Astrocyte of the cerebellum (primary cell): ENCODE results near the gene KRTAP10-11.
"Not testable (repeated sequence)": the region's sequence is repeated elsewhere in the genome, so short reads cannot be mapped to it uniquely, and the experiment has no call there.

ENCODE experiments used
- DNase-seq: peaks from one replicate; pipeline ENCODE4 v3.0.0-alpha.2; 2011; ENCODE audit warnings: low read depth
- H3K4me3 ChIP-seq: 2 replicates; pipeline ENCODE4 v1.5.1; 2011; ENCODE audit warnings: mild to moderate bottlenecking, low read depth, low read length, moderate library complexity
- CTCF ChIP-seq: IDR thresholded peaks from 2 replicates; pipeline ENCODE4 v1.5.1; 2012; ENCODE audit warnings: low read length, low read depth, moderate library complexity, mild to moderate bottlenecking; ENCODE audit errors: missing control alignments
- in situ Hi-C: cut with HindIII; loops from 2 replicates; pipeline ENCODE4 v1.10.0; 2017; ENCODE audit warnings: low sequenced_read_pairs

The KRTAP10-11 gene

GRCh38 chr21:44646366-44647221, at the start of gene KRTAP10-11:
Gene KRTAP10-11 (plus strand): TSS chr21:44646414. CDS start chr21:44646459, 45 bp downstream.
- in situ Hi-C loops, result loop anchor here (5.0 kb wide), 1 partner anchor 46 kb away; no protein-coding TSS in a partner anchor
- DNase-seq, H3K4me3 ChIP-seq: not testable (repeated sequence)

DNA sequence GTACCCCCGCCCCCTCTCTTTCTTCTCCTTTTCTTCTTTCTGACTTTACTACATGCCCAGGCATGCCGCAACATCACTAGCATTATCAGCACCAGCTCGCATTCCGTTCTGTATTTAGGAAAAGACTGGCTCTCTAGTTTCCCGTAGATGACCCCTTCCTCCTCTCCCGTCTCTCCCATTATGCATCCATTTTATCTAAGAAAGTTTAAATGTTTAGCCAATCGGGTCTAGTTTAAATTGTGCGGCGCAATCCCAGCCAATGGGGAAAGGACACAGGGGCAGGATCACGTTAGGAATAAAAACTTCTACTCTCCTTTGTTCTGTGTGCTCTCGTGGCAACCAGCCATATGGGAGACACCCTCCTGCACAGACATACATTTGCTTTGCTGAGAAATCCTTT, 48.2 kb upstream of the KRTAP10-11 start:
- TF ChIP-seq CTCF, result no peak

DNA sequence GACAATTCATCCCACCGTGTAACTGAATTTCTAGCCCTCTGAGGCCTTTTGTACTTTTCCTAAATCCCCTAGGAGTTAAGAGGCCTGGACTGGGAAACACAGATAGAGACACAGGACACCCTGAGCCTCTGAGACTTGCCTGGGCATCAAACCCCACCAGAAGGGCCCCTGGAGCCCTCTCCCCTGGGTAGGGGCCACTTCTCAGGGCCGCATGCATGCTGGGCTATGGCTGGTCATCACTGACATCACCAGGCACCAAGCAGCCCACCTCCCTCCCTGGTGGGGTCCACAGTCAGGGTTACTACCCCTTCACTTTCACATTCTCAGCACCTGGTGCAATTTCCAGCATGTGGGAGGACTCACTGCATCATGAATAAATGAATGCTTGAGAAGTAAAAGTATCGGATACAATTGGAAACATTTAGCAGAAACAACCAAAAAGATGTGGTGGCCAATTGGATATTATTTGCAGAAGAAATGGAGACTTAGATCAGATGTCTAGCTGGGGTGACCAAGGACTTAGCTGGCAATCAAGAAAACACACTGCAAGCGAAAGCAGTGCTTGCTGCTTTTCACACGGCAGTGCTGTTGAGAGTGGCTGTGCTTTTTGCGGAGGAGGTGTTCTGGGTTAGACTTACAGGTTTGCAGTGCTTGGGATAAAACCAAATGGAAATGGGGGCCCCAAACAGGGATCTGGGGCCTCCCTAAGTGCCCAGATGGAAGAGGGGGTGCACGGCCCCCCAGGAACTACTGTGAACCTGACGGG, 46.8 kb upstream of the KRTAP10-11 start:
- no peak overlapping the region for H3K4me3 ChIP-seq
- TF ChIP-seq CTCF, result no peak
- no peak for DNase-seq
- in situ Hi-C loops, result no loop called here

More for the DNA sequence above, 48.2 kb upstream of the KRTAP10-11 start:
- H3K4me3 ChIP-seq, result no peak overlapping the region
- DNase-seq, result no peak
- in situ Hi-C loops, result no loop called here

GRCh38 chr21:44600118-44600978, 45.9 kb upstream of the KRTAP10-11 start, which contains the start of gene KRTAP10-7:
Gene KRTAP10-7 (plus strand): TSS chr21:44600597. CDS start chr21:44600622, 25 bp downstream.
- in situ Hi-C loops, DNase-seq, H3K4me3 ChIP-seq: not testable (repeated sequence)

DNA sequence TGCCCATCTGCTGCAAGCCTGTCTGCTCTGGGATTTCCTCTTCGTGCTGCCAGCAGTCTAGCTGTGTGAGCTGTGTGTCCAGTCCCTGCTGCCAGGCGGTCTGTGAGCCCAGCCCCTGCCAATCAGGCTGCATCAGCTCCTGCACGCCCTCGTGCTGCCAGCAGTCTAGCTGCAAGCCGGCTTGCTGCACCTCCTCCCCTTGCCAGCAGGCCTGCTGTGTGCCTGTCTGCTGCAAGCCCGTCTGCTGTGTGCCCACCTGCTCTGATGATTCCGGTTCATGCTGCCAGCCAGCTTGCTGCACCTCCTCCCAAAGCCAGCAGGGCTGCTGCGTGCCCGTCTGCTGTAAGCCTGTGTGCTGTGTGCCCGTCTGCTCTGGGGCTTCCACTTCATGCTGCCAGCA, 45.1 kb upstream of the KRTAP10-11 start:
- in situ Hi-C loops, H3K4me3 ChIP-seq, DNase-seq: not testable (repeated sequence)

DNA sequence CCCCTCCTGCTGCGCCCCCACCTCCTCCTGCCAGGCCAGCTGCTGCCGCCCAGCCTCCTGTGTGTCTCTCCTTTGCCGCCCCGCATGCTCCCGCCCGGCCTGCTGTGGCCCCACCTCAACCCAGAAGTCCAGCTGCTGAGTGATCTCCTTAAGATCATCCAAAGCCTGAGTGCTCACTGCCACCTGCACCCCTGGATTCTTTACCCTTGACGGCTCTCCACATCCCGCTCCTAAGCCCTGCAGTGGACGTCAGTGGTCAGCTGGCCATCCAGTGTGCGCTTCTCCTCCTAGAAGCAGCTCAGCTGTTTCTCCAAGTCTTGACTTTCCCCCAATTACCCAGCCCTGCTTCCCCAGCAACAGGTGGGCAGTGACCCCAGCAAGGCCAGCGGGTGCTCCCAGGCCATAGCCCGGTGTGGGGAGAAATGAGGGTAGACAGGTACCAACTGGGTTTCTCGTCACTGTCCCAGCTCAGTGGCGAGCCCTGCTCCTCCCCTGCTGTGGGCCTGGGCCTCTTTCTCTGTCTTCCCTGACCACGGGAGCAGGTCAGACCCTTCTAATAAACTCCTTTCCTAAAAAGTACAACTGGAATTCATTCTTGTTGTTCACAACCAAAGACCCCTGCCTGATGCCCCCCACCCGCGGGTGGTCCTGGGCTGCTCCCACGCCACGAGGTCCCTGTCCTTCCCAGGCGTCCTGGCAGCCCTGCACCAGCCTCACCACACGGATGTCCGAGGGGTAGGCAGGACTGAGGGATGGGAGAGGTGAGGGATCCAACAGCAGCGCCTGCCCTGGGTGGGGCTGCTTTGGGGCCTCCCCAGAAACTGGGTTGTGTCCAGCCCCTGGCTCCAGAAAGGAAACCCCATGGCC, 44.4 kb upstream of the KRTAP10-11 start:
- in situ Hi-C loops, result no loop called here
- TF ChIP-seq CTCF, result no peak

DNA sequence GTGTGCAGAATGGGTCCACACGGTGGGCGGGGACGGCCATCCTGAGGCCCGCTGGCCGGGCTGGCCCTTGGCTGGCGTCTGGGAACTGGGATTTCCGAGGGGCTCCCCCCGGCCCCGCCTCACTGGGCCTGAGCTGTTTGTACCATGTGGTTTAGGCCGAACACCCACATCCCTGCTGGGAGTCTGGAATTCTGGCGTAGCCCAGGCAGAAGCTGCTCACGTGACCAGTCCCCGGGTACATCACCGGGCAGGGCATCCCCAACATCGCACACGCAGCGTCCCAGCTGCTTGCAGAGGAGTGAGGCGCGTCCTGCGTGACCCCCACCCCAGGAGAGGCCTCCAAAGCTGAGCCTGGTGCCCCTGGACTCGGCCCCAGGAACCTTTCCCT, 43.8 kb upstream of the KRTAP10-11 start:
- in situ Hi-C loops, result no loop called here
- no peak for TF ChIP-seq CTCF
- no peak for DNase-seq
- H3K4me3 ChIP-seq, result no peak overlapping the region

More for the DNA sequence above, 44.4 kb upstream of the KRTAP10-11 start:
- no peak for DNase-seq
- no peak overlapping the region for H3K4me3 ChIP-seq
